ENCODE results near the gene KLF7.

KLF7 gene

DNA sequence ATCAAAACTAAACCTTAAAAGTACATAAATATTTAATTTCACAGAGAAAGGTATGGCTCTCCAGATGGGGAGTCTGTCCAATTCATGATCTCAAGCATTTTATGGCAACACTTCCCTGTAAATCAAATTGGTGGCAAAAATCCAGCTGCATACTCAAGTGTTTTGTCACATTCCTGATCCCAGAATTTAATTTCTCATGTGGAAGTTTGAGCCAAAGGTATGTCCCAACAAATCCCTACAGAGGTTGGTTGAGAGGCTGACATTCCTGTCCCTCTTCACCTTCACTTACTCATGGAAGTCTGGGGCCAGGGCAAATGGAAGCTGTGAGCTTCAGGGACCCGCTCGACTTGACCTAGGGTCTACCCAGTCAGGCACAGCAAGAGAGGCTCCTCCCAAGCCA, 17.7 kb downstream of the KLF7 start:
- DNase-seq, result peak; percentile 73

DNA sequence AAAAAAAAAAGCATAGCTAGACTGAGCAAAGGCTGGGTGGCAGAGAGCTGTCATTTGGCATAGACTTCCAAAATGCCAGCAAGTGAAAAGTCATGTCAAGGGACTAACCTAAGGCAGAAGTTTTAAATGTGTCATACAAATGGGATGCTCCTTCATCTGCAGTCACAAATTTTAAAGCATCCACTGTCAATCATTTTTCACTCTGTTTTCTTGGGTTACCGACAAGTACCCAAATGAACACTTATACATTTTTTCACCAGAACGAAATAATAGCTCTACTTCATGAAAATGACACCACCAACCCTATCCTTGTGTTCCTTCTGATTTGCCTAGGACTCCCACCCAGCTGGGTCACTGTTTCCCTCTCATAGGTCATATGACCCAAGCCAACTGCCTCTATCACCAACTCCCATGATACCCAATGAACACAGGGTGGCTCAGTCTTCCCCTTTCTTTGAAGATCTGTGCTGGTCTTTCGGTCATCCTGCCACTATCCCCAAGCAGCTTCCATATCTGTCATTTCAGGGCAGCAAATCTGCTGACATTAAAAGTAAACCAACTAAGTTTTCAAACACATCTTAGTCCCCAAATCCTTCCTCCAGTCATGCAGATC, 21.5 kb downstream of the KLF7 start:
- no peak for DNase-seq

DNA sequence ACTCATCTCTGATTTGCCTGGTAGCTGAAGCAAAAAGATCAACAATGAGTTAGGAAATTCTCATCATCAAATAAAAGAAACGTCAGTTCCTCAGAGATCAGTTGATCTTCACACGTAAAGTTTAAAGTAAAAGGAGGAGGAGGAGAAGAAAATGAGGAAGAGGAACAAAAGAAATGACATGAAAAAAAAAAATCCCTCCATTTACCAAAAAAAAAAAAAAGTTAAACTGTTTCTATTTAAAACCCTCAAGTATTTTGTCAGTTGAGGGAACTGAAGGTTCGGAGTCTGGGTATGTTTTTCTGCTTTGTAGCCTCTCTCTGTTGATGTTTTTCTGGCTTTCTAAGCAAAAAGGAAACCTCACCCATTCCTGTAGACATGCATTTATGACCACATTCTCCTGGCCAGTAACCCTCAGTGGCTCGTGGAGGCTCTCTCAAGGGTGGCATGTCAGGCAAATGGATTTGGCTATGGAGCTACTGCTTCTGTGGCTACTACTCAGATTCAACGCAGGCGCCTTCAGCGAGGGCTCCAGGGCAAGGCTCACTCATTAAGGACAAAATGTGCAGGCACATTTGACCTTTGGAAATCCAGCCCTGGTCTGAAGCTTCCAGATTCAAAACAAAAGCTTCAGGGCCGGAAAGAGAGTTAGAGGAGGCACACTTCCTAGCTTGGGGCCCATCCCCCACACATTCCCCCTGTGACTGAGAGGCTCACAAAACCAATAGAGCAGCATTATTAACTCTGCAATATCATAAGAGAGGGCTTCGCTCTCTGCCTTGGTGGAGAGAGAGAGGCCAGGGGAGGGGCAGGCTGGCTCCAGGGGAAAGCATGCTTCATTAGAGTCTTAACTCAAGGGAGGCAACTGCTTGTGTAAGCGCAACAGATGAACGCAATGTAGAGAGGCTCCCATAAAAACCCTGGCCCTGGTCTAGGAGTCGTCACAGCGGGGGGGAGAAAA, 22.3 kb downstream of the KLF7 start:
- DNase-seq, result peak; percentile 75

GRCh38 chr2:207142461-207142860, 23.3 kb downstream of the KLF7 start:
- DNase-seq, result no peak

- DNase-seq, result no peak
Measured at GRCh38 chr2:207141386-207141785, 24.4 kb downstream of the KLF7 start.

DNA sequence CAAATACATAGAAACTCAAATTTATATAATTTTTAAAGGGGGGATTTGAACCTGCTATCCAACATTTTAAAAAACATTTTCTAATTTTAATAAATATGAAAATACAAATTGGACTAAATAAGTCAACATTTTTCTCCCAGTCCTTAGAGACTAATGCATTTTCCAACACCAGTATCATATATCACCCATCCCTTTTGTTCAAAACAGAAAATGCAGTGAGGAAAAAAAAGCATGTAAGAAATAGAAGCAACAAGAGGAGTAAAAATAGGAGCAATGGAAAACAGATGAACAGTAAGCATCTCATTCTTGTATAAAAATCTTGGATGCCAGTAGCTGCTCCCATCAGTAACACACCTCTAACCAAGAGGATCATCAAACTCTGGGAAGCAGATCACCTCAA, 25.5 kb downstream of the KLF7 start:
- DNase-seq, result no peak

DNA sequence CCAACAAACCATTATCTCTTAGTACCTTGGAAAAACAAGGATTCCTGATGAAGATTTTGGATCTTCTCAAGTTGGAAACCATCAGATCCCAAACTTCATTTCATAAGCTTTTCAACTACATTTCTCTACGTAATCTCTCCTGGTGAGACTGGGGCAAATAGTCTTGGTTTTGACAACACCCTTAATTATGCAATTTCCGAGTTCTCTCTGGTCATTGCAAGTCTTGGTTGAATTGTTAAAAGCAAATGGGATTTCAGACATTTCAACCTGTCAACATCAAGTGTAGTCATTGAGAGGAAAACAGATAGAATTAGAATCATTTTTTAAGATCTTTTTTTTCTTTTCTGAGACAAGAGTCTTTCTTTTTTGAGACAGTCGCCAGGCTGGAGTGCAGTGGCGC, 26.2 kb downstream of the KLF7 start:
- DNase-seq, result no peak

DNA sequence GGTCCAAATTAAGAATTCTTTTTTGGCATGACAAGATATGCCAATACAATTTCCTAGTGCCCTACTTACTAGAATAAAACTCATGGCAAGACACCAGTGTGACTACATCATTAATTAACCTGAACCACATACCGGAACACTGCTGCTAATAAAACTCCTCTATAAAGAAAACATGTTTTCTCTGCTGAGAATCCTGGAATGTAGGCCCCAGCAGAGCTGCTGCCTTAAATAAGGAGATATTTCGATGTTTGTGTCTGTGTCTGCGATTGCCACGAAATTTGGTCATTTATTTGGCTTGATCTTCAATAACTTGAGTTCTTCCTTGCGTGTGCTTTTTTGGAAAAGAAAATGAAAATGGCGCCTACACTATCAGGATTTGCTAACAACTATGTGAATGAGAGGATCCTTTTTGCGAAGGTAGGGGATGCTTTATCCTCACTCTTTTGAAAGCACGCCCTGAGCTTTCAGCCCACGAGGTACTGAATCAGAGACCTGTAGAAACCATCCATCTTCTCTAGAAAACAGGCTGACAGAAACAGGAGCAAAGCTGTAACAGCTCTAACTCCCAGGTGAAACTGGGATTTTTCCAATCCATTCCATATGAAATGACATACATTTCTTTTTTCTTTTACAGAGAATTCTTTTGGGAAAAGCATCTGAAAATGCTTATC, 27.0 kb downstream of the KLF7 start:
- DNase-seq, result no peak

DNA sequence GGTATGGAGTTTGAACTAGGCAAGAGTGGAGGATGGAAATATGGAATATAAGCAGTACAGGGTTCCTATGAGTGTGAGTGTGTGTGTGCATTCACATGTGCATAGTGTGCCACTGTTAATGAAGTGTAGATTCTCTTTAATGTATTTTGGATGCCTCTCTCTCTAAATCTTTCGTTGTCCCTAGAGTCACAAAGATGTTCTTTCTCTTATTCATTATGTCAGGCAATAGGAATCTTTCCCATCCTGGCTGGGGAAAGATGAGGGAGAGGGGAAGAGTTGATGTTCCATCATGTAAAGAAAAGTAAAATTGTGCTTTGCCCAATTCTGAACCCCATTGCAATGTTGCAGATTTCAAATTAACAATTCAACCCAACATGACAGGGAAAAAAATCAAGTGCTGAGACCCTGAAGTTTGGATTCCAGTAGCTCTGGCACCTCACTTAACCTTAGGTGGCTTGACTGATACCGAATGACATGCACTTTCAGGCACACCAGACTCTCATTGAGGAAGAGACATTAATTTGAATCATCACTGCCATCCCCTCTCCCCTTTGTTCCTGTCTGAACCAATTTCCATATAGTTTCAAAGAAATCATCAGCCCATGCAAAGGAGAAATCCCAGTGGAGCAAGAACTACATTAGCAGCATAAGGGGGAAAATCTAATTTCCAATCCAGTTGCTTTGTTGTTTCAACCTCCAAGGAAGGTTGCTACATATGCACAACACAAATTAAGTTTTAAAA, 28.0 kb downstream of the KLF7 start:
- DNase-seq, result no peak

DNA sequence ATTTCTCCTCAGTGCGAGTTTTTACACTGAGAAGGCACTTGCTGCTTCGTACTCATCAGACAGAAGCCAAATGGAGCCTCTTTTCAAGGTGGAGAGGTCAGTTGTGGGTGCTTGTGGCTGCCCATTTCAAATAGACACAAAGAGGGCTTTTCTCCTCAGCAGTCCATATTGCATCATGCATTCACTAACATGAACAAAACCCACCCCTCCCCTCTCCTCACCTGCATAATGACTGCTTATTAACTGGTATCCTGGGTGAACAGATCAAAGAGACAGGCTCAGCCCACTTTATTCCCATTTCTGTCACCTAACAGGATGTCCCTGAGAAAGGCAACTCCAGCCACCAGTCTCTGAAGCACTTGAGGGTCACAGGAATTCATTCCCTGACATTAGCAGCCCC, 28.9 kb downstream of the KLF7 start:
- no peak for DNase-seq

- no peak for DNase-seq
Measured at GRCh38 chr2:207135801-207136457, 29.8 kb downstream of the KLF7 start.

DNA sequence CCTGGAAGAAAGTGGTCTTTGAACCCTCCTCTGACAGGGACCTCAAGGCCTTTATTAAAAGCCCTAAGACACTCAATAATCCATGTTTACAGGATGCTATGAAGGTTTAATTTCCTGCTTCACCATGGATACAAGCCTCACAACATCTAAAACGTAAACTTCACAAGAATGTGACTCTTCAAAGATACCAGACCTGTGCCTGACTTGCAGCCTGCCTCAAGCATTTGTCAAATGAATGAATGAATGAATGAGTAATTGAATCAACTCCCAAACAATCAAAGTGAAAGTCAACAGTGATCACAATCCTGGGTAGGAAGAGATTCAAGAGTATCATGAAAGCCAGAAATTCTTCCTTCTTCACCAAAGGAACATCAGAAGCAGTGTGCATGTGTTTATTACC, 30.4 kb downstream of the KLF7 start:
- DNase-seq, result peak; percentile 44

GRCh38 chr2:207133820-207134519, 31.8 kb downstream of the KLF7 start:
- DNase-seq, result peak; percentile 95

GRCh38 chr2:207133458-207133819, 32.3 kb downstream of the KLF7 start:
- no peak for DNase-seq

- DNase-seq, result no peak
Measured at GRCh38 chr2:207132019-207132418, 33.7 kb downstream of the KLF7 start.

GRCh38 chr2:207131594-207131993, 34.2 kb downstream of the KLF7 start:
- no peak for DNase-seq

- no peak for DNase-seq
Measured at GRCh38 chr2:207130958-207131521, 34.7 kb downstream of the KLF7 start.

GRCh38 chr2:207129821-207130220, 35.9 kb downstream of the KLF7 start:
- no peak for DNase-seq

DNA sequence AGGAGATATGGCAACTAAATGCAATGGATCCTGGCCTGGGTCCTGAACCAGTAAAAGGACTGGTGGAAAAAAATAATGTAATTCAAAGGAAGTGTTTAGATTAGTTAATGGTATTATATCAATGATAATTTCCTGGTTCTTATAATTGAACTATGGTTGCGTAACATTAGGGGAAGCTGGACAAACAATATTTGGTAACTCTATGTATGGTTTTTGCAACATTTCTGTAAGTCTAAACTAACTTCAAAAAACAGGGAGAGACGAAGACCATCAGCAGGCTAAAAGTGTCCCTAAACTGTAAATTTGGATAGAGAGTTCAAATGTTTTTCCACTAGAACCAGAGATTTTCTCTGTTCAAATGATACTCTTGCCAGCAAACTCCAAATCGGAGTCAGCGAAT, 36.9 kb downstream of the KLF7 start:
- no peak for DNase-seq

DNA sequence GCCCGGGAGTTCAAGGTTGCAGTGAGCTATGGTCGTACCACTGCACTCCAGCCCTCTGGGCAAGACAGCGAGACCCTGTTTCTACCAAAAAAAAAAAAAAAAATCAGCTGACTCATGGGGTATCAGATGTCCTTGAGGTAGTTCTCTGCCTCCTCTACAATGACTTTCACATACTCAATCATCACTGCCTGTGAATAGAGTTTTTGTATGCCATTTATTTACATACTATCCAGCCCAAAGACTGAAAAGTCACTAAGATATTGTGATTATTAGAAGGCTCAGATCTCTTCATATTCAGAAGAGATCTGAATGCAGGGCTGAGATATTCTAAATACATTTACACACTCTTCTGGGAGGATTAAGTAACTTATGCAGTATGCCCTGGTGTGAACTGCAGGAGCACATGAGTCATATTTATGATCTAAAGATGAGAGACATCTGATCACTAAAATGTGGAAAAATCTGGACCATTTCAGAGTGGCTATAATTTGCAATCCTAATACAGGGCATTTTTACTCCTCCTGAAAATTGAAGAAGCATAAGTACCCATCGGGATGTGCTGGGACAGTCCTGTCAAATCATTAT, 38.9 kb downstream of the KLF7 start:
- DNase-seq, result peak; percentile 44

All from fibroblast of skin of back (primary cell).